Measurements from ENCODE around the gene SHC4. TPM values are rescaled to one million over a fixed set of nuclear protein-coding genes. Genes with fewer than 3 reads are reported as not detected.

SHC4 gene
- total RNA-seq, 1 experiment from 2014 or later, result 0.44 TPM

DNA sequence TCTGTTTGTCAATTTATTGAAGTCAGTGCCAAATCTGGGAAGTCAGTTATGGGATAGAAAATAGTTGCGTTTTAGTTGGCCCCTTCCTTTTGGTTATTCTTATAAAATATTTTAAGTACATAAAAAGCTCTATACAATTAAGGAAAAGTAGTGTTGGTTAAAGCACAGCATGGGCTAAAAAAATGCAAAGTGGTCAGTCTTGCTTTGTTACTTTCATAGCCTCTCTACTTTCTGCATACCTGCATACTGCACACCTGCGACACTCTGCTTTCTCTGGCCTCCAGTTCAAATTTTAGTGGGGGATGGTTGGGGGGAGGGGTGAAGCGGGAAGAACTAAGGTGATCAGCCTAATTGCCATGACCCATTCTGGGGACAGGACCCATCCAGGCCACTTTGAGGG, 21.8 kb upstream of the SHC4 start:
- no peaks in the 10 kb centered on the region for H3K36me3 ChIP-seq (ENCODE audit: low read depth)
- DNase-seq, result no peak
- H3K4me2 ChIP-seq, result no peak overlapping the region
- no peaks in the 10 kb centered on the region for H3K27me3 ChIP-seq (ENCODE audit: insufficient read depth, low read depth)
- no peak overlapping the region for H2AFZ ChIP-seq
- no peak for TF ChIP-seq EZH2 (IDR thresholded peaks at IDR 0.05; ENCODE audit: low read depth)
- TF ChIP-seq, protein P1, sequence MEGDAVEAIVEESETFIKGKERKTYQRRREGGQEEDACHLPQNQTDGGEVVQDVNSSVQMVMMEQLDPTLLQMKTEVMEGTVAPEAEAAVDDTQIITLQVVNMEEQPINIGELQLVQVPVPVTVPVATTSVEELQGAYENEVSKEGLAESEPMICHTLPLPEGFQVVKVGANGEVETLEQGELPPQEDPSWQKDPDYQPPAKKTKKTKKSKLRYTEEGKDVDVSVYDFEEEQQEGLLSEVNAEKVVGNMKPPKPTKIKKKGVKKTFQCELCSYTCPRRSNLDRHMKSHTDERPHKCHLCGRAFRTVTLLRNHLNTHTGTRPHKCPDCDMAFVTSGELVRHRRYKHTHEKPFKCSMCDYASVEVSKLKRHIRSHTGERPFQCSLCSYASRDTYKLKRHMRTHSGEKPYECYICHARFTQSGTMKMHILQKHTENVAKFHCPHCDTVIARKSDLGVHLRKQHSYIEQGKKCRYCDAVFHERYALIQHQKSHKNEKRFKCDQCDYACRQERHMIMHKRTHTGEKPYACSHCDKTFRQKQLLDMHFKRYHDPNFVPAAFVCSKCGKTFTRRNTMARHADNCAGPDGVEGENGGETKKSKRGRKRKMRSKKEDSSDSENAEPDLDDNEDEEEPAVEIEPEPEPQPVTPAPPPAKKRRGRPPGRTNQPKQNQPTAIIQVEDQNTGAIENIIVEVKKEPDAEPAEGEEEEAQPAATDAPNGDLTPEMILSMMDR (conservative IDR thresholded peaks at IDR 0.05), result no peak
- no peaks in the 10 kb centered on the region for H3K9me2 ChIP-seq (ENCODE audit: insufficient read depth)
- no peak overlapping the region for H3K4me3 ChIP-seq
- H3K4me1 ChIP-seq (replicated peaks; ENCODE audit: insufficient read depth), result 0 out of 2 replicates have a peak, but pooled peaks cover 4% of the 10 kb centered on the region
- no peaks in the 10 kb centered on the region for H4K20me1 ChIP-seq (ENCODE audit: insufficient read depth)
- intact Hi-C loops (cut with micrococcal nuclease; ENCODE audit: unreplicated experiment), result no loop called here
- no peaks in the 10 kb centered on the region for H3K79me2 ChIP-seq (ENCODE audit: low read depth)
- H3K27ac ChIP-seq, result no peak overlapping the region
- no peaks in the 10 kb centered on the region for H3F3A ChIP-seq (ENCODE audit: insufficient read depth, low read depth)
- ChIA-PET CTCF (no interaction called here), POLR2A (ENCODE audit: unreplicated experiment) (interaction anchor here (0.6 kb wide), 1 partner anchor 634 kb away, joined by 3 read pairs; no protein-coding TSS in a partner anchor)
- no TSS peak for BruUV-seq (replicated peaks)
- H3K9me3 ChIP-seq (ENCODE audit: insufficient read depth, low read depth), result no peaks in the 10 kb centered on the region

DNA sequence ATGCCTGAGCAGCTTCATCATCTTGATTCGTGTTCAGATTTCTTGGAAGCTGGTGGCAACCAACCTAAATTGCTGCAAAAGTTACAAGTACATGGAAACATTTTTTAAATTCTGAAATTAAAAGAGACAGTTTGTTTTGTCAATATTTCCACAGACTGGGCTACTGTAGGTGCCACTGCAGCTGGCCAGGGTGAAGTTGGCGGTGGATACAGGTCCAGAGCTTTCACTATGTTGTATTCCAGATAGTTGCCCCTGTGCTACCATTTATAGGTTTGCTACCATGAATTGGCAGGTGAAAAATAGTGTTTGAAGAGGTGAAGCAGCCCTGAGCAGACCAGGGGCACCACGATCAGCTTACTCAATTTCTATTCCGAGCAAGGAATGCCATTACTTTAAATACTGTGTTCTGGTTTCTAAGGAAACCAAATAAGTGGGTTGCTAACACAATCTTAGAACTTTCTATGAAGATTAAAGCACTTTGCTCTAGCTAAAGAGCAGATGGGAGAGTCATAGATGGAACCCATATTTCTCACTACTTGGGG, 21.2 kb upstream of the SHC4 start:
- TF ChIP-seq, protein P1 (conservative IDR thresholded peaks at IDR 0.05), result no peak
- no peak for TF ChIP-seq EZH2 (IDR thresholded peaks at IDR 0.05; ENCODE audit: low read depth)
- Histone ChIP-seq H3K4me3 (no peak overlapping the region), H3K9me2 (ENCODE audit: insufficient read depth) (no peaks in the 10 kb centered on the region), H4K20me1 (ENCODE audit: insufficient read depth) (no peaks in the 10 kb centered on the region), H3K4me1 (replicated peaks; ENCODE audit: insufficient read depth) (0 out of 2 replicates have a peak, but pooled peaks cover 4% of the 10 kb centered on the region), H3F3A (ENCODE audit: insufficient read depth, low read depth) (no peaks in the 10 kb centered on the region), H3K79me2 (ENCODE audit: low read depth) (no peaks in the 10 kb centered on the region), H3K9me3 (ENCODE audit: insufficient read depth, low read depth) (no peaks in the 10 kb centered on the region), H2AFZ (no peak overlapping the region), H3K27me3 (ENCODE audit: insufficient read depth, low read depth) (no peaks in the 10 kb centered on the region), H3K4me2 (no peak overlapping the region), H3K36me3 (ENCODE audit: low read depth) (no peaks in the 10 kb centered on the region), H3K27ac (no peak overlapping the region)
- intact Hi-C loops (cut with micrococcal nuclease; ENCODE audit: unreplicated experiment), result no loop called here
- no peak for DNase-seq
- no TSS peak for BruUV-seq (replicated peaks)
- CTCF ChIA-PET, result no interaction called here
- POLR2A ChIA-PET (ENCODE audit: unreplicated experiment), result no interaction called here

DNA sequence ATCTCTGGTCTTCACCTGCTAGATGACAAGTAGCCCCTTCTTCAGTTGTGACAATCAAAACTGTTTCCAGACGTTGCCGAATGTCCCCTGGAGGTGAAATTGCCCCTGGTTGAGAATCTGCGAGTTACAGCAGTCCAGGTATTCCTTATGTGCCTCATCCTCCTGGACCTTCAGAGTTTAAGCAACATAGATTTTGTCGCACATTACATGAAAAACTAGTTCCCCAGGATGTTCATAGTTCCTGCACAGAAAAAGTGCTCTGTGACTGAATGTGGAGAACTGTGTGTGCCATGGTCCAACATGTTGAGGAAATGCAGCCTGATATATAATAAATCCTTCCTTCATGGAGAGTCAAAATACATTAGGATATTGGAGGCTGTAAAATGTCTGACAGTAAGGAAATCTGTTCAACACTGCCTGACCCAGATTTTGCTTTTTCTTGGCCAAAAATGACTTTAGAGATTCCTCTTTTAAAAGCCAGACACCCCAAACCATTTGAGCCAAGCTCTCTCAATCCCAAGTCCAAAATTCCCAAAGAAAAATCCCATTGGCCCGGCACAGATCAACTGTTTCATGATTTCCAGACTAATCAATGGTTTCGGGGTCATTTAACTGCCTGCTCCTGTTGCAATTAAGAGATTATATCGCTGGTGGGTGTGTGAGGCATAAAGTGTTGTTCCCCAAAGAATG, 20.4 kb upstream of the SHC4 start:
- Histone ChIP-seq H3K27ac (no peak overlapping the region), H3K27me3 (ENCODE audit: insufficient read depth, low read depth) (no peaks in the 10 kb centered on the region), H3K79me2 (ENCODE audit: low read depth) (no peaks in the 10 kb centered on the region), H4K20me1 (ENCODE audit: insufficient read depth) (no peaks in the 10 kb centered on the region), H3F3A (ENCODE audit: insufficient read depth, low read depth) (no peaks in the 10 kb centered on the region), H3K9me3 (ENCODE audit: insufficient read depth, low read depth) (no peaks in the 10 kb centered on the region), H3K4me1 (replicated peaks; ENCODE audit: insufficient read depth) (0 out of 2 replicates have a peak, but pooled peaks cover 4% of the 10 kb centered on the region), H2AFZ (no peak overlapping the region), H3K4me2 (no peak overlapping the region), H3K9me2 (ENCODE audit: insufficient read depth) (no peaks in the 10 kb centered on the region), H3K36me3 (ENCODE audit: low read depth) (no peaks in the 10 kb centered on the region), H3K4me3 (no peak overlapping the region)
- POLR2A ChIA-PET (ENCODE audit: unreplicated experiment), result no interaction called here
- CTCF ChIA-PET, result no interaction called here
- intact Hi-C loops (cut with micrococcal nuclease; ENCODE audit: unreplicated experiment), result no loop called here
- no TSS peak for BruUV-seq (replicated peaks)
- TF ChIP-seq, protein P1 (conservative IDR thresholded peaks at IDR 0.05), result no peak
- no peak for TF ChIP-seq EZH2 (IDR thresholded peaks at IDR 0.05; ENCODE audit: low read depth)
- DNase-seq, result peak in 1 of 2 experiments; percentile 45

Measured in PC-9 (cell line).